ENCODE results near the gene SEMA3A. TPM values are rescaled to one million over a fixed set of nuclear protein-coding genes. Genes with fewer than 3 reads are reported as not detected.

Gene SEMA3A
- total RNA-seq, 1 experiment from 2014 or later = 32.2 TPM

GRCh38 chr7:84142726-84143125, 51.9 kb downstream of the SEMA3A start (continued):
- TF ChIP-seq ZNF532 (CRISPR knock-in tag; IDR thresholded peaks at IDR 0.05; ENCODE audit: borderline replicate concordance) (no peak), NR1H2 (CRISPR knock-in tag; IDR thresholded peaks at IDR 0.05) (no peak), TCF7 (CRISPR knock-in tag; IDR thresholded peaks at IDR 0.05; ENCODE audit: low read depth) (no peak)

GRCh38 chr7:84139986-84140729, 54.4 kb downstream of the SEMA3A start:
- Mint-ChIP-seq H3K4me1 (peaks cover 70% of the 10 kb centered on the region), H3K27me3 (ENCODE audit: low read depth) (no peaks in the 10 kb centered on the region), H3K9me3 (peaks cover 4% of the 10 kb centered on the region), H3K4me3 (no peak overlapping the region), H3K36me3 (peaks cover 7% of the 10 kb centered on the region), H3K27ac (no peak overlapping the region)
- DNase-seq (ENCODE audit: low spot score) = no peak
- no peak for ATAC-seq
- POLR2A ChIA-PET = no interaction called here
- TF ChIP-seq TEAD1 (CRISPR knock-in tag; IDR thresholded peaks at IDR 0.05) = no peak
- no peak for TF ChIP-seq NR2C2 (CRISPR knock-in tag; IDR thresholded peaks at IDR 0.05)
- TF ChIP-seq CREB1 (CRISPR knock-in tag; IDR thresholded peaks at IDR 0.05) = no peak
- TF ChIP-seq ZBTB43 (CRISPR knock-in tag; IDR thresholded peaks at IDR 0.05) = no peak
- no peak for TF ChIP-seq ATF1 (CRISPR knock-in tag; IDR thresholded peaks at IDR 0.05)
- TF ChIP-seq ZMAT4 (CRISPR knock-in tag; IDR thresholded peaks at IDR 0.05) = no peak
- no peak for TF ChIP-seq FOXP1 (CRISPR knock-in tag; IDR thresholded peaks at IDR 0.05; ENCODE audit: borderline replicate concordance)
- no peak for TF ChIP-seq ATF6 (CRISPR knock-in tag; IDR thresholded peaks at IDR 0.05)
- no peak for TF ChIP-seq NFE2L1 (CRISPR knock-in tag; IDR thresholded peaks at IDR 0.05)
- no peak for TF ChIP-seq OVOL2 (CRISPR knock-in tag; IDR thresholded peaks at IDR 0.05; ENCODE audit: borderline replicate concordance)
- TF ChIP-seq NFATC4 (CRISPR knock-in tag; IDR thresholded peaks at IDR 0.05) = no peak
- CTCF ChIA-PET = no interaction called here

GRCh38 chr7:84138411-84138810, 56.2 kb downstream of the SEMA3A start:
- Mint-ChIP-seq H3K4me1 (peaks cover 59% of the 10 kb centered on the region), H3K36me3 (peaks cover 20% of the 10 kb centered on the region), H3K27me3 (ENCODE audit: low read depth) (no peaks in the 10 kb centered on the region), H3K4me3 (no peak overlapping the region), H3K27ac (peak overlapping the region; percentile 80), H3K9me3 (peaks cover 7% of the 10 kb centered on the region)
- TF ChIP-seq NR1H2 (CRISPR knock-in tag; IDR thresholded peaks at IDR 0.05) (no peak), CTCF (IDR thresholded peaks at IDR 0.05) (no peak), ATF1 (CRISPR knock-in tag; IDR thresholded peaks at IDR 0.05) (no peak)
- DNase-seq (ENCODE audit: low spot score) (no peak), ATAC-seq (no peak)
- CTCF ChIA-PET = no interaction called here
- POLR2A ChIA-PET = interaction anchor here (1.1 kb wide), 1 partner anchor 9 kb away, joined by 3 read pairs; no protein-coding TSS in a partner anchor
